ENCODE results near the gene AIFM3.

AIFM3 gene

GRCh38 chr22:21012446-21013407 is 45.7 kb downstream of the AIFM3 start:
- DNase-seq (ENCODE audit: extremely low read depth, low read depth): no peak
- no peak for TF ChIP-seq CTCF (IDR thresholded peaks at IDR 0.05; ENCODE audit: low read depth, low read length, missing control alignments)
- H3K4me3 ChIP-seq (replicated peaks; ENCODE audit: low read depth, low read length): no peak overlapping the region

- no peak for TF ChIP-seq CTCF (IDR thresholded peaks at IDR 0.05; ENCODE audit: low read depth, low read length, missing control alignments)
- peak overlapping the region; percentile 55 for H3K4me3 ChIP-seq (replicated peaks; ENCODE audit: low read depth, low read length)
- no peak for DNase-seq (ENCODE audit: extremely low read depth, low read depth)
Measured at GRCh38 chr22:21013657-21014201, 46.7 kb downstream of the AIFM3 start.

- no peak for TF ChIP-seq CTCF (IDR thresholded peaks at IDR 0.05; ENCODE audit: low read depth, low read length, missing control alignments)
- H3K4me3 ChIP-seq (replicated peaks; ENCODE audit: low read depth, low read length): peak overlapping the region; percentile 55
- peak; percentile 67 for DNase-seq (ENCODE audit: extremely low read depth, low read depth)
Measured at GRCh38 chr22:21014202-21014725, 47.2 kb downstream of the AIFM3 start.

GRCh38 chr22:21014726-21015465 is 47.8 kb downstream of the AIFM3 start, which contains the start of gene P2RX6:
Gene P2RX6 (plus strand): TSS chr22:21015165. CDS start chr22:21015175, 10 bp downstream.
- no peak for TF ChIP-seq CTCF (IDR thresholded peaks at IDR 0.05; ENCODE audit: low read depth, low read length, missing control alignments)
- no peak for DNase-seq (ENCODE audit: extremely low read depth, low read depth)
- peak within 1 kb of the TSS; percentile 55 for H3K4me3 ChIP-seq (replicated peaks; ENCODE audit: low read depth, low read length)

- H3K4me3 ChIP-seq (replicated peaks; ENCODE audit: low read depth, low read length): peak overlapping the region; percentile 55; the same call in 1 of the 2 replicates
- no peak for TF ChIP-seq CTCF (IDR thresholded peaks at IDR 0.05; ENCODE audit: low read depth, low read length, missing control alignments)
Measured at GRCh38 chr22:21015466-21016006, 48.5 kb downstream of the AIFM3 start.

More at GRCh38 chr22:21015466-21016006, 48.5 kb downstream of the AIFM3 start:
- no peak for DNase-seq (ENCODE audit: extremely low read depth, low read depth)
